Glomerular endothelial cell (primary cell): Measurements from ENCODE around the gene METTL9. TPM values are rescaled to one million over a fixed set of nuclear protein-coding genes. Genes with fewer than 3 reads are reported as not detected.
"Not testable (repeated sequence)": the region's sequence is repeated elsewhere in the genome, so short reads cannot be mapped to it uniquely, and the experiment has no call there.

ENCODE experiments used
- DNase-seq: peaks from one replicate; pipeline ENCODE4 v3.0.0-alpha.2; 2011; ENCODE audit warnings: low read depth, low spot score; ENCODE audit errors: extremely low read depth
- total RNA-seq: library from RNA; depleted of rRNA; stranded (reverse); fragments of >200 nt; gene quantifications from 2 replicates; pipeline ENCODE4 v1.2.3, GENCODE V29; 2015

The METTL9 gene
- total RNA-seq, 1 donor from 2014 or later: 173 TPM

GRCh38 chr16:21656795-21657768 is 57.7 kb downstream of the METTL9 start:
- peak; percentile 51 for DNase-seq

GRCh38 chr16:21659124-21659523 is 59.7 kb downstream of the METTL9 start:
- DNase-seq: no peak

- DNase-seq: no peak
Observed at GRCh38 chr16:21663889-21664647, 64.7 kb downstream of the METTL9 start, which contains the start of gene OTOA. Gene OTOA (plus strand): TSS chr16:21663968. CDS start chr16:21678515, 14,547 bp downstream.

DNA sequence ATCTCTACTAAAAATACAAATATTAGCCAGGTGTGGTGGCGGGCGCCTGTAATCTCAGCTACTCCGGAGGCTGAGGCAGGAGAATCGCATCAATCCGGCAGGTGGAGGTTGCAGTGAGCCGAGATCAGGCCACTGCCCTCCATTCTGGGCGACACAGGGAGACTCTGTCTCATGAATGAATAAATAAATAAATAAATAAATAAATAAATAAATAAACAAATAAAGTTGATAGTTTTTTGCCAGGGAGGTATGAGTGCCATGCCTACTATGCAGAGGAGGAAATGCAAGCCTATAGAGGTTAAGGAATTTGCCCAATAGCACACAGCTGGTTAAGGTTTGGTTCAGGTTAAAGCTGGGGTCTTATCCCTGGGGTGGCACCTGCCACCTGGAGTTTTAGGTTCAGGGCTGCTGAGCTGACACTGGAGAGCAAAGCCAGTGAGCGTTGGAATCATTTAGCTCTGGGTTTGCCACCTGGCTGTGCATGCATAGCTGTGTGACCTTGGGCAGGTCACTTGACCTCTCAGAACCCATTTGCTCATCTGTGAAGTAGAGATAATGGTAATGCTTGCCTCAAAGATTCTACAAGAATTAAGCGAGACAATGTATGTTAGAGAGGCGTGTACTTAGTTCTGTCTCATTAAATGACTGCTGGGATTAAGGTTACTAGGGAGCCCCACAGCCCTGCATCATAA is 65.6 kb downstream of the METTL9 start:
- no peak for DNase-seq

GRCh38 chr16:21666772-21667171 is 67.4 kb downstream of the METTL9 start:
- no peak for DNase-seq

- DNase-seq: no peak
Observed at GRCh38 chr16:21667575-21667974, 68.2 kb downstream of the METTL9 start.

GRCh38 chr16:21673469-21673868 is 74.1 kb downstream of the METTL9 start:
- no peak for DNase-seq

- not testable (repeated sequence) for DNase-seq
Observed at GRCh38 chr16:21674456-21674855, 75.1 kb downstream of the METTL9 start.

DNA sequence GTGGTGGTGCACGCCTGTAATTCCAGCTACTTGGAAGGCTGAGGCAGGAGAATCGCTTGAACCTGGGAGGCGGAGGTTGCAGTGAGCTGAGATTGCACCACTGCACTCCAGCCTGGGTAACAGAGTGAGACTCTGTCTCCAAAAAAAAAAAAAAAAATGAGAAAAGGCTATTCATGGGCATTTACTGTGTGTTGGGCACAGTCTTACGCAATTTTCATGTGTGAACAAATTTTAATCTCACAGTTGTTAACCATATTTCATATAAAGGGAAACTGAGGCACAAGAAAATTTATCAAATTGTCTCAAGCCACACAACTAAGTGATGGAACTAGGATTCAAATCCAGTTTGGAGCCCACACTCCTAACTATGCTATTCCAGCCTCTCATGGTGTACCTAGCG is 81.3 kb downstream of the METTL9 start:
- DNase-seq: not testable (repeated sequence)

DNA sequence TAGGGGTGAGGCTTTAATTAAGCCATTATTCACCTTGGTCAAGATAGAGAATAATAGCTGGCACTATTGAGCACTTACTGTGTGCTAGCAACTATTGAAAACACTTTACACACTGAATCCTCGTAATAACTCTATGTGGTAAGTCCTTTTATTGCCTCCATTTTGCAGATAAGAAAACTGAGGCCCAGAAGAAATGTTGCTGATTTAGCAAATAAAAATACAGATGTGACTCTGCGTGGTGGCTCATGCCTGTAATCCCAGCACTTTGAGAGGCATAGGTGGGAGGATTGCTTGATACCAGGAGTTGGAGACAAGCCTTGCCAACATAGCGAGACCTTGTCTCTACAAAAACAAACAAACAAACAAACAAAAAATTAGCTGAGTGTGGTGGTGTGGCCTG is 83.8 kb downstream of the METTL9 start:
- no peak for DNase-seq

DNA sequence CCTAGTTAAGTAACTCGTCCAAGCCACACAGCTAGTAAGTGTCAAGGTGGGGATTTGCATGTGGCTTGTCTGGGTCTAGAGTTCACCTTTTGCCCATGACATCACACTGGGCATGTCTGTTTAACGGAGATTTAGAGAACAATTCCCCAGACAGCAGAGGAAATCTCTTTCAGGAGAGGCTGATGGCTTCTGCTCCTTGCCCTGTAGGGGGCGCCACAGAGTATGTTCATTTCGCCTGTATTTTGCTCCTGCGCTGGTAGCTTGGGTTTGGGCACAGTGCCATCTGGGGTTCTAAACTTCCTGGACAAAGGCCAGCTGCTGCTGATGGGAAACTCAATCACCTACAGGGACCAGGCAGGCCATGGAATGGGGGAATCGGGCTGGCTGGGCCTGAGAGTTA is 84.8 kb downstream of the METTL9 start:
- no peak for DNase-seq

DNA sequence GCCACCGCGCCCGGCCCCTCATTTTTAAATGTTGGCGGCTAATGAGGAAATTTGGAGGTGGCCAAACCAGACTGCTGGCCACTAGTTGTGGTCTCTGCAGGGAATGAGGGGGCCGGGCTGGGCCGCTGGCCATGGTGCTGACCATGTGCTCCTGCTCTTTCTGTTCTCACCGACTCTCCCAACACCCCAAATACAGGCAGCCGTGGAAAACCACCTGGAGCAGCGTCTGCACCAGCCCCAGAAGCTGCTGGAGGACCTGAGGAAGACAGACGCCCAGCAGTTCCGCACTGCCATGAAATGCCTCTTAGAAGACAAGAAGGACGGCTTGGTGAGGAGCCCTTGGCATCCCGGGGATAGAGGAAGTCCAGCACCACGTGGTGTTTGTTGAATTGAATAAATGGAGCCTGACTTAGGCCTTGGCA is 85.7 kb downstream of the METTL9 start:
- no peak for DNase-seq

DNA sequence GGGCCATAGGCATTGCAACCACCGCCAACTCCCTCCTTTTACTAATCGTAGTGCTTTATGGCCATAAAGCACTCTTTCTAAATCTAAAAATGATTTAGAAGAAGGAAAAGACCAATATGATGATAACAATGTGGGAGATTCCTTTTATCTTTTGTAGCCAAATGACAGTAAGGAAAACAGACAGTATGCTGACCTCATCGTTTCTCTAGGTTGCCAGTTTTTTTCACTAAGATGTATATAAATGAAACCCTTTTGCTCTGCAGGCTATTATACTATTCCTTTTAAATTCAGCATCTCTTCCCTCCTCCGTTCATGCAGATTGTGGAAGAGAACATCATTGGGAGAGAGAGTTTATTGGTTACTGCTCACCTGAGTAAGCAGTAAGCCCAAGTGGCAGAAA is 89.7 kb downstream of the METTL9 start:
- no peak for DNase-seq

DNA sequence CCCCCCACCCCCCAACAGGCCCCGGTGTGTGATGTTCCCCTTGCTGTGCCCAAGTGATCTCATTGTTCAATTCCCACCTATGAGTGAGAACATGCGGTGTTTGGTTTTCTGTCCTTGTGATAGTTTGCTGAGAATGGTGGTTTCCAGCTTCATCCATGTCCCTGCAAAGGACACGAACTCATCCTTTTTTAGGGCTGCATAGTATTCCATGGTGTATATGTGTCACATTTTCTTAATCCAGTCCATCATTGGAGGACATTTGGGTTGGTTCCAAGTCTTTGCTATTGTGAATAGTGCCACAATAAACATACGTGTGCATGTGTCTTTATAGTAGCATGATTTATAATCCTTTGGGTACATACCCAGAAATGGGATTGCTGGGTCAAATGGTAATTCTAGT is 91.6 kb downstream of the METTL9 start:
- DNase-seq: not testable (repeated sequence)

DNA sequence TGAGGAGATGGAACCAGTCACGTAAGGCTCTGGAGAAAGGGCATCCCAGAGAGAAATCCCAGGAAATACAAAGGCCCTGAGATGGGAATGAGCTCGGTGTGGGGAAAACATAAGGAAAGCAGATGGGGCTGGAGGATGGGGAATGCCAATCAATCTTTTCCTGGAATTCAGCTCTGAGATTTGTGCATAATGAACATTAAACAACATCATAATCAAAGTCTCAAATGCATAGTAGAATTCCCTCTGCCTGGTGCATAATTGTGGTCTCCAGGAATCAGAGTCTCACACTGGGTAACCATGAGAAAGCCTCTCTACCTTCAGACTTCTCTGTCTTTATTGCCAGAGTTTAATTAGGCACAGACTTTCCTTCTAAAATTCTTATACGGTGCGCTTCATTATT is 95.2 kb downstream of the METTL9 start:
- no peak for DNase-seq

- DNase-seq: no peak
Observed at GRCh38 chr16:21697032-21697431, 97.7 kb downstream of the METTL9 start.

- no peak for DNase-seq
Observed at GRCh38 chr16:21698169-21699032, 99.0 kb downstream of the METTL9 start.

DNA sequence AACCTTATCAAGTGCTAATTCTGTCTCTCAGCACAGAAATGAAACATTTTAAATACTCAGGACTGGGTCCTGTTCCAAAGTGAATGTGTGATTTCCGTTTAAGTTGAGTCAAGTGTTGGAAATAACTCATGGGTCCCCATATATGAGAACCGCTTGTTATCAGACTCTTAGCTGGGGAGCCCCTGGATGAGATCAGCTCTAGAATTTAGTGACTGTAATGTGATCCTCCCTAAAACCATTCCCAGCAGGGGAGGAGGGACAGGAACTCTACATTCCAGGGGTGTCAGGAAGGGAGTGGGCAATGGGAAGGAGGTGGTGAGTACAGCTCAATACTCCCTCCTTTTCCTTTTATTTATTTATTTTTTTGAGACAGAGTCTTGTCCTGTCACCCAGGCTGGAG is 101.9 kb downstream of the METTL9 start:
- no peak for DNase-seq

- DNase-seq: no peak
Observed at GRCh38 chr16:21702276-21702675, 102.9 kb downstream of the METTL9 start.

GRCh38 chr16:21703156-21703555 is 103.8 kb downstream of the METTL9 start:
- no peak for DNase-seq
